NCI-H82 treated with DMSO at 0.1 percent for 48 hours (cell line): ENCODE data around the gene ESPN.
A peak's percentile ranks its signal among the peaks of the same experiment; 100 is the strongest.
"Not testable (repeated sequence)": the region's sequence is repeated elsewhere in the genome, so short reads cannot be mapped to it uniquely, and the experiment has no call there.

Experiments used
- DNase-seq: peaks from one replicate; lab custom pipeline; 2025; ENCODE audit not compliant: unreplicated experiment; lab: John Stamatoyannopoulos, UW

Gene ESPN

GRCh38 chr1:6424619-6425593, at the start of gene ESPN:
Gene ESPN, plus strand, starts transcription at chr1:6424776. Its CDS starts 180 bp downstream, at chr1:6424956.
- no peak for DNase-seq

GRCh38 chr1:6378096-6378746, 46.4 kb upstream of the ESPN start:
- peak; percentile 74 for DNase-seq

GRCh38 chr1:6380037-6380436, 44.5 kb upstream of the ESPN start:
- DNase-seq, result no peak

GRCh38 chr1:6384135-6384534, 40.4 kb upstream of the ESPN start:
- DNase-seq, result no peak

GRCh38 chr1:6384962-6385361, 39.6 kb upstream of the ESPN start:
- no peak for DNase-seq

- no peak for DNase-seq
Observed at GRCh38 chr1:6385488-6386191, 38.9 kb upstream of the ESPN start.

- DNase-seq, result no peak
Observed at GRCh38 chr1:6386371-6386949, 38.1 kb upstream of the ESPN start.

GRCh38 chr1:6389971-6390370, 34.6 kb upstream of the ESPN start:
- DNase-seq, result no peak

GRCh38 chr1:6391951-6392808, 32.4 kb upstream of the ESPN start:
- DNase-seq, result no peak

GRCh38 chr1:6392809-6393399, 31.7 kb upstream of the ESPN start:
- no peak for DNase-seq

GRCh38 chr1:6393400-6394187, 31.0 kb upstream of the ESPN start, which contains the start of gene ACOT7:
Gene ACOT7, minus strand, starts transcription at chr1:6393767. Its CDS starts 368 bp downstream, at chr1:6393399.
- peak; percentile 88 for DNase-seq

GRCh38 chr1:6395130-6395529, 29.4 kb upstream of the ESPN start:
- DNase-seq, result not testable (repeated sequence)

GRCh38 chr1:6395781-6396244, 28.8 kb upstream of the ESPN start:
- DNase-seq, result not testable (repeated sequence)

- DNase-seq, result no peak
Observed at GRCh38 chr1:6396998-6397397, 27.6 kb upstream of the ESPN start.

GRCh38 chr1:6397844-6398441, 26.6 kb upstream of the ESPN start:
- peak; percentile 89 for DNase-seq

- DNase-seq, result no peak
Observed at GRCh38 chr1:6399294-6399693, 25.3 kb upstream of the ESPN start.

- DNase-seq, result no peak
Observed at GRCh38 chr1:6401673-6402072, 22.9 kb upstream of the ESPN start.

- DNase-seq, result no peak
Observed at GRCh38 chr1:6408023-6408422, 16.6 kb upstream of the ESPN start.
